Tibial nerve (tissue), 4 donors: Measurements from ENCODE around the gene CIDEC.

Experiments
- CTCF ChIP-seq, 5 experiments: fragments of 200-600 bp in 3 of 5; fragments of 450-650 bp in 2 of 5; sonication (generic) in 3 of 5; IDR thresholded peaks; one replicate each; pipeline ENCODE4 v1.5.1; 2016 to 2019; ENCODE audit warnings: antibody characterized with exemption in 5 of 5, mild to moderate bottlenecking in 3 of 5, moderate library complexity in 2 of 5
- EP300 ChIP-seq, 2 donors: sonication (generic); formaldehyde crosslinking; IDR thresholded peaks; one replicate each; pipeline ENCODE4 v1.6.1; 2017; ENCODE audit warnings: antibody characterized with exemption in 2 of 2, mild to moderate bottlenecking in 1 of 2
- POLR2A ChIP-seq, 2 donors: fragments of 450-650 bp; IDR thresholded peaks; one replicate each; pipeline ENCODE4 v1.6.1; 2017; ENCODE audit warnings: antibody characterized with exemption in 2 of 2, mild to moderate bottlenecking in 2 of 2, moderate library complexity in 2 of 2

GRCh38 chr3:9867106-9867505 is 12.9 kb downstream of the CIDEC start:
- no peak for TF ChIP-seq CTCF (IDR thresholded peaks at IDR 0.05)
- TF ChIP-seq POLR2A (IDR thresholded peaks at IDR 0.05), result no peak
- no peak for TF ChIP-seq EP300 (IDR thresholded peaks at IDR 0.05)
